Prostate gland (tissue), 2 donors: ENCODE results near the gene FOXP4.

ENCODE experiments used
- POLR2A ChIP-seq: fragments of 450-650 bp; IDR thresholded peaks from one replicate; pipeline ENCODE4 v1.6.1; 2016; ENCODE audit warnings: antibody characterized with exemption, mild to moderate bottlenecking
- TF ChIP-seq, protein P1 (sequence below), 4 experiments: fragments of 200-600 bp in 2 of 4; fragments of 450-650 bp in 2 of 4; sonication (generic) in 2 of 4; IDR thresholded peaks; 1 replicate in 3 of 4; 2 replicates in 1 of 4; pipeline ENCODE4 v1.5.1; 2016 to 2019; ENCODE audit warnings: antibody characterized with exemption in 4 of 4, mild to moderate bottlenecking in 2 of 4, moderate library complexity in 2 of 4

- TF ChIP-seq, protein P1, sequence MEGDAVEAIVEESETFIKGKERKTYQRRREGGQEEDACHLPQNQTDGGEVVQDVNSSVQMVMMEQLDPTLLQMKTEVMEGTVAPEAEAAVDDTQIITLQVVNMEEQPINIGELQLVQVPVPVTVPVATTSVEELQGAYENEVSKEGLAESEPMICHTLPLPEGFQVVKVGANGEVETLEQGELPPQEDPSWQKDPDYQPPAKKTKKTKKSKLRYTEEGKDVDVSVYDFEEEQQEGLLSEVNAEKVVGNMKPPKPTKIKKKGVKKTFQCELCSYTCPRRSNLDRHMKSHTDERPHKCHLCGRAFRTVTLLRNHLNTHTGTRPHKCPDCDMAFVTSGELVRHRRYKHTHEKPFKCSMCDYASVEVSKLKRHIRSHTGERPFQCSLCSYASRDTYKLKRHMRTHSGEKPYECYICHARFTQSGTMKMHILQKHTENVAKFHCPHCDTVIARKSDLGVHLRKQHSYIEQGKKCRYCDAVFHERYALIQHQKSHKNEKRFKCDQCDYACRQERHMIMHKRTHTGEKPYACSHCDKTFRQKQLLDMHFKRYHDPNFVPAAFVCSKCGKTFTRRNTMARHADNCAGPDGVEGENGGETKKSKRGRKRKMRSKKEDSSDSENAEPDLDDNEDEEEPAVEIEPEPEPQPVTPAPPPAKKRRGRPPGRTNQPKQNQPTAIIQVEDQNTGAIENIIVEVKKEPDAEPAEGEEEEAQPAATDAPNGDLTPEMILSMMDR (IDR thresholded peaks at IDR 0.05): no peak
- no peak for TF ChIP-seq POLR2A
These were observed 7.0 kb upstream of the FOXP4 start for GRCh38 chr6:41539204-41539603.
